ENCODE measurements around the gene ILF2.

The ILF2 gene

GRCh38 chr1:153626477-153626903, 44.3 kb downstream of the ILF2 start:
- H3K27ac ChIP-seq (replicated peaks) = no peak overlapping the region

GRCh38 chr1:153624965-153625611, 45.7 kb downstream of the ILF2 start:
- Histone ChIP-seq H3K27ac (replicated peaks) (no peak overlapping the region), H3K27me3 (ENCODE audit: insufficient read depth, poor library complexity, severe bottlenecking) (no peaks in the 10 kb centered on the region), H3K4me3 (replicated peaks; ENCODE audit: insufficient read depth, low read length) (no peak overlapping the region)
- TF ChIP-seq POLR2AphosphoS5 (IDR thresholded peaks at IDR 0.05; ENCODE audit: low read depth) = no peak
- TF ChIP-seq CTCF (IDR thresholded peaks at IDR 0.05; ENCODE audit: insufficient read depth, low read length) = no peak
- no peak for TF ChIP-seq REST (IDR thresholded peaks at IDR 0.05; ENCODE audit: insufficient replicate concordance, low read depth)
- TF ChIP-seq SPI1 (IDR thresholded peaks at IDR 0.05; ENCODE audit: borderline replicate concordance, low read depth) = no peak
- TF ChIP-seq GABPA (IDR thresholded peaks at IDR 0.05; ENCODE audit: low read depth) = no peak
- DNase-seq (ENCODE audit: low read depth in 1 of 2, low spot score in 1 of 2) = no peak

More at GRCh38 chr1:153626477-153626903, 44.3 kb downstream of the ILF2 start:
- TF ChIP-seq GABPA (IDR thresholded peaks at IDR 0.05; ENCODE audit: low read depth) = no peak
- TF ChIP-seq POLR2AphosphoS5 (IDR thresholded peaks at IDR 0.05; ENCODE audit: low read depth) = no peak
- no peak for TF ChIP-seq CTCF (IDR thresholded peaks at IDR 0.05; ENCODE audit: insufficient read depth, low read length)
- no peak for TF ChIP-seq REST (IDR thresholded peaks at IDR 0.05; ENCODE audit: insufficient replicate concordance, low read depth)
- no peak for TF ChIP-seq SPI1 (IDR thresholded peaks at IDR 0.05; ENCODE audit: borderline replicate concordance, low read depth)
- H3K27me3 ChIP-seq (ENCODE audit: insufficient read depth, poor library complexity, severe bottlenecking) = no peaks in the 10 kb centered on the region
- no peak for DNase-seq (ENCODE audit: low read depth in 1 of 2, low spot score in 1 of 2)
- H3K4me3 ChIP-seq (replicated peaks; ENCODE audit: insufficient read depth, low read length) = no peak overlapping the region

- no peak for DNase-seq (ENCODE audit: low read depth in 1 of 2, low spot score in 1 of 2)
- Histone ChIP-seq H3K4me3 (replicated peaks; ENCODE audit: insufficient read depth, low read length) (no peak overlapping the region), H3K27ac (replicated peaks) (no peak overlapping the region), H3K27me3 (ENCODE audit: insufficient read depth, poor library complexity, severe bottlenecking) (no peaks in the 10 kb centered on the region)
- TF ChIP-seq REST (IDR thresholded peaks at IDR 0.05; ENCODE audit: insufficient replicate concordance, low read depth) (no peak), SPI1 (IDR thresholded peaks at IDR 0.05; ENCODE audit: borderline replicate concordance, low read depth) (no peak), CTCF (IDR thresholded peaks at IDR 0.05; ENCODE audit: insufficient read depth, low read length) (no peak), POLR2AphosphoS5 (IDR thresholded peaks at IDR 0.05; ENCODE audit: low read depth) (no peak), GABPA (IDR thresholded peaks at IDR 0.05; ENCODE audit: low read depth) (no peak)
Measured at GRCh38 chr1:153623101-153623500, 47.7 kb downstream of the ILF2 start.
